ENCODE results near the gene DYNLT2B.

The DYNLT2B gene

GRCh38 chr3:196241704-196242103, 76.3 kb downstream of the DYNLT2B start:
- TF ChIP-seq RAD21 (IDR thresholded peaks at IDR 0.05; ENCODE audit: low read depth) (no peak), ZBTB7A (IDR thresholded peaks at IDR 0.05; ENCODE audit: low read depth) (no peak), NFIC (IDR thresholded peaks at IDR 0.05) (no peak), YY1 (IDR thresholded peaks at IDR 0.05; ENCODE audit: low read depth) (no peak), TEAD4 (IDR thresholded peaks at IDR 0.05) (no peak), TCF12 (IDR thresholded peaks at IDR 0.05; ENCODE audit: low read depth) (no peak), EGR1 (IDR thresholded peaks at IDR 0.05) (no peak), USF1 (IDR thresholded peaks at IDR 0.05) (no peak), MAX (IDR thresholded peaks at IDR 0.05) (no peak), CREB1 (IDR thresholded peaks at IDR 0.05; ENCODE audit: low read depth) (no peak), CEBPB (IDR thresholded peaks at IDR 0.05) (no peak), FOXM1 (IDR thresholded peaks at IDR 0.05; ENCODE audit: borderline replicate concordance, low read depth) (no peak), EP300 (IDR thresholded peaks at IDR 0.05; ENCODE audit: borderline replicate concordance) (no peak)
- TF ChIP-seq, protein P1, sequence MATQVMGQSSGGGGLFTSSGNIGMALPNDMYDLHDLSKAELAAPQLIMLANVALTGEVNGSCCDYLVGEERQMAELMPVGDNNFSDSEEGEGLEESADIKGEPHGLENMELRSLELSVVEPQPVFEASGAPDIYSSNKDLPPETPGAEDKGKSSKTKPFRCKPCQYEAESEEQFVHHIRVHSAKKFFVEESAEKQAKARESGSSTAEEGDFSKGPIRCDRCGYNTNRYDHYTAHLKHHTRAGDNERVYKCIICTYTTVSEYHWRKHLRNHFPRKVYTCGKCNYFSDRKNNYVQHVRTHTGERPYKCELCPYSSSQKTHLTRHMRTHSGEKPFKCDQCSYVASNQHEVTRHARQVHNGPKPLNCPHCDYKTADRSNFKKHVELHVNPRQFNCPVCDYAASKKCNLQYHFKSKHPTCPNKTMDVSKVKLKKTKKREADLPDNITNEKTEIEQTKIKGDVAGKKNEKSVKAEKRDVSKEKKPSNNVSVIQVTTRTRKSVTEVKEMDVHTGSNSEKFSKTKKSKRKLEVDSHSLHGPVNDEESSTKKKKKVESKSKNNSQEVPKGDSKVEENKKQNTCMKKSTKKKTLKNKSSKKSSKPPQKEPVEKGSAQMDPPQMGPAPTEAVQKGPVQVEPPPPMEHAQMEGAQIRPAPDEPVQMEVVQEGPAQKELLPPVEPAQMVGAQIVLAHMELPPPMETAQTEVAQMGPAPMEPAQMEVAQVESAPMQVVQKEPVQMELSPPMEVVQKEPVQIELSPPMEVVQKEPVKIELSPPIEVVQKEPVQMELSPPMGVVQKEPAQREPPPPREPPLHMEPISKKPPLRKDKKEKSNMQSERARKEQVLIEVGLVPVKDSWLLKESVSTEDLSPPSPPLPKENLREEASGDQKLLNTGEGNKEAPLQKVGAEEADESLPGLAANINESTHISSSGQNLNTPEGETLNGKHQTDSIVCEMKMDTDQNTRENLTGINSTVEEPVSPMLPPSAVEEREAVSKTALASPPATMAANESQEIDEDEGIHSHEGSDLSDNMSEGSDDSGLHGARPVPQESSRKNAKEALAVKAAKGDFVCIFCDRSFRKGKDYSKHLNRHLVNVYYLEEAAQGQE (IDR thresholded peaks at IDR 0.05; ENCODE audit: low read depth) = no peak
